Caco-2 (cell line): Measurements from ENCODE around the gene PTMS. TPM values are rescaled to one million over a fixed set of nuclear protein-coding genes. Genes with fewer than 3 reads are reported as not detected.

Experiments
- BruUV-seq: library from RNA; stranded (reverse); fragments of 400-500 nt; replicated peaks from 2 replicates; lab custom pipeline; 2021; lab: Mats Ljungman, UMichigan
- CTCF ChIA-PET: fragments of 300-600 bp; sonication (Branson Sonifier 250); formaldehyde crosslinking; loops from one replicate; lab custom pipeline; 2022; ENCODE audit warnings: antibody characterized with exemption; lab: Charles Lee
- POLR2A ChIA-PET: fragments of 300-600 bp; sonication (Branson Sonifier 250); formaldehyde crosslinking; loops from one replicate; lab custom pipeline; 2022; ENCODE audit warnings: antibody characterized with exemption; lab: Charles Lee
- DNase-seq, 2 experiments: peaks; one replicate each; pipeline versions ENCODE4 v3.0.0 to v3.0.0-alpha.2; 2020 to 2022
- H3K27me3 ChIP-seq: replicated peaks from 2 replicates; pipeline ENCODE4 v1.6.0; 2011; ENCODE audit warnings: low read length; ENCODE audit not compliant: control insufficient read depth, insufficient read depth
- H3K36me3 ChIP-seq: 2 replicates; pipeline ENCODE4 v1.5.1; 2011; ENCODE audit warnings: low read length; ENCODE audit not compliant: control insufficient read depth, insufficient read depth
- H3K4me1 ChIP-seq: fragments of 250-450 bp; sonication (Bioruptor Pico); 2 replicates; pipeline ENCODE4 v1.5.1; 2020; ENCODE audit warnings: mild to moderate bottlenecking
- H3K4me3 ChIP-seq: 2 replicates; pipeline ENCODE4 v1.5.1; 2011; ENCODE audit warnings: low read depth, mild to moderate bottlenecking, control low read depth, low read length
- H3K9me3 ChIP-seq: fragments of 250-450 bp; sonication (Bioruptor Pico); 2 replicates; pipeline ENCODE4 v1.5.1; 2020; ENCODE audit warnings: mild to moderate bottlenecking, moderate library complexity
- H3K27ac Mint-ChIP-seq: one replicate; pipeline ENCODE4 v1.8.0; 2022; ENCODE audit warnings: mixed read lengths; ENCODE audit not compliant: unreplicated experiment
- H3K27me3 Mint-ChIP-seq: one replicate; pipeline ENCODE4 v1.8.0; 2022; ENCODE audit warnings: mixed read lengths; ENCODE audit not compliant: insufficient read depth, unreplicated experiment
- H3K36me3 Mint-ChIP-seq: one replicate; pipeline ENCODE4 v1.8.0; 2022; ENCODE audit warnings: mild to moderate bottlenecking, mixed read lengths; ENCODE audit not compliant: insufficient read depth, unreplicated experiment
- H3K4me1 Mint-ChIP-seq: one replicate; pipeline ENCODE4 v1.8.0; 2022; ENCODE audit warnings: low read depth, mixed read lengths; ENCODE audit not compliant: unreplicated experiment
- H3K4me3 Mint-ChIP-seq: one replicate; pipeline ENCODE4 v1.8.0; 2022; ENCODE audit warnings: mild to moderate bottlenecking, moderate library complexity, mixed read lengths; ENCODE audit not compliant: unreplicated experiment
- H3K9me3 Mint-ChIP-seq: one replicate; pipeline ENCODE4 v1.8.0; 2022; ENCODE audit warnings: mixed read lengths; ENCODE audit not compliant: unreplicated experiment
- intact Hi-C: fragments of 100-400 bp; cut with micrococcal nuclease; formaldehyde crosslinking; loops from one replicate; pipeline ENCODE4 v1.10.0; 2022; ENCODE audit not compliant: unreplicated experiment
- total RNA-seq: library from RNA; stranded (reverse); gene quantifications from 2 replicates; pipeline ENCODE4 v1.2.3, GENCODE V29; 2022
- TF ChIP-seq, protein P1 (sequence below), 2 experiments: fragments of 200-600 bp in 1 of 2; IDR thresholded peaks; 1 replicate in 1 of 2; 2 replicates in 1 of 2; pipeline versions ENCODE4 v1.5.1 to v1.8.0; 2011 to 2022; ENCODE audit warnings: antibody characterized with exemption in 1 of 2, control low read depth in 1 of 2, inconsistent platforms in 1 of 2, low read depth in 1 of 2, low read length in 1 of 2, mild to moderate bottlenecking in 1 of 2, moderate library complexity in 1 of 2; ENCODE audit not compliant: insufficient read depth in 1 of 2, severe bottlenecking in 1 of 2, unreplicated experiment in 1 of 2

PTMS gene
- total RNA-seq, 1 experiment from 2014 or later = 285 TPM

GRCh38 chr12:6722863-6723262, 43.3 kb upstream of the PTMS start:
- Mint-ChIP-seq H3K4me3 (no peak overlapping the region), H3K4me1 (peaks cover 11% of the 10 kb centered on the region), H3K27ac (no peak overlapping the region), H3K9me3 (no peaks in the 10 kb centered on the region), H3K36me3 (peaks cover 9% of the 10 kb centered on the region), H3K27me3 (no peaks in the 10 kb centered on the region)
- no peak for DNase-seq
- H3K4me1 ChIP-seq = peaks cover 11% of the 10 kb centered on the region; the same call in 1 of the 2 replicates
- H3K27me3 ChIP-seq = no peaks in the 10 kb centered on the region
- intact Hi-C loops = loop anchor here (5.0 kb wide), 1 partner anchor 54 kb away; no protein-coding TSS in a partner anchor
- POLR2A ChIA-PET = interaction anchor here (1.2 to 2.6 kb wide), 2 partner anchors 34 to 155 kb away, joined by 9 to 92 read pairs; partner anchors contain the start of genes NOP2 and ZNF384
- no TSS peak for BruUV-seq
- peak overlapping the region; percentile 63; the same call in 1 of the 2 replicates for H3K4me3 ChIP-seq
- TF ChIP-seq, protein P1, sequence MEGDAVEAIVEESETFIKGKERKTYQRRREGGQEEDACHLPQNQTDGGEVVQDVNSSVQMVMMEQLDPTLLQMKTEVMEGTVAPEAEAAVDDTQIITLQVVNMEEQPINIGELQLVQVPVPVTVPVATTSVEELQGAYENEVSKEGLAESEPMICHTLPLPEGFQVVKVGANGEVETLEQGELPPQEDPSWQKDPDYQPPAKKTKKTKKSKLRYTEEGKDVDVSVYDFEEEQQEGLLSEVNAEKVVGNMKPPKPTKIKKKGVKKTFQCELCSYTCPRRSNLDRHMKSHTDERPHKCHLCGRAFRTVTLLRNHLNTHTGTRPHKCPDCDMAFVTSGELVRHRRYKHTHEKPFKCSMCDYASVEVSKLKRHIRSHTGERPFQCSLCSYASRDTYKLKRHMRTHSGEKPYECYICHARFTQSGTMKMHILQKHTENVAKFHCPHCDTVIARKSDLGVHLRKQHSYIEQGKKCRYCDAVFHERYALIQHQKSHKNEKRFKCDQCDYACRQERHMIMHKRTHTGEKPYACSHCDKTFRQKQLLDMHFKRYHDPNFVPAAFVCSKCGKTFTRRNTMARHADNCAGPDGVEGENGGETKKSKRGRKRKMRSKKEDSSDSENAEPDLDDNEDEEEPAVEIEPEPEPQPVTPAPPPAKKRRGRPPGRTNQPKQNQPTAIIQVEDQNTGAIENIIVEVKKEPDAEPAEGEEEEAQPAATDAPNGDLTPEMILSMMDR (IDR thresholded peaks at IDR 0.05; ENCODE audit: insufficient read depth in 1 of 2, low read depth in 1 of 2, low read length in 1 of 2, severe bottlenecking in 1 of 2, unreplicated experiment in 1 of 2) = no peak
- H3K36me3 ChIP-seq = no peaks in the 10 kb centered on the region
- CTCF ChIA-PET = interaction anchor here (1.8 to 2.0 kb wide), 3 partner anchors 9 to 108 kb away, joined by 5 to 30 read pairs (median 8); partner anchors contain the start of gene ZNF384
- H3K9me3 ChIP-seq = no peaks in the 10 kb centered on the region

DNA sequence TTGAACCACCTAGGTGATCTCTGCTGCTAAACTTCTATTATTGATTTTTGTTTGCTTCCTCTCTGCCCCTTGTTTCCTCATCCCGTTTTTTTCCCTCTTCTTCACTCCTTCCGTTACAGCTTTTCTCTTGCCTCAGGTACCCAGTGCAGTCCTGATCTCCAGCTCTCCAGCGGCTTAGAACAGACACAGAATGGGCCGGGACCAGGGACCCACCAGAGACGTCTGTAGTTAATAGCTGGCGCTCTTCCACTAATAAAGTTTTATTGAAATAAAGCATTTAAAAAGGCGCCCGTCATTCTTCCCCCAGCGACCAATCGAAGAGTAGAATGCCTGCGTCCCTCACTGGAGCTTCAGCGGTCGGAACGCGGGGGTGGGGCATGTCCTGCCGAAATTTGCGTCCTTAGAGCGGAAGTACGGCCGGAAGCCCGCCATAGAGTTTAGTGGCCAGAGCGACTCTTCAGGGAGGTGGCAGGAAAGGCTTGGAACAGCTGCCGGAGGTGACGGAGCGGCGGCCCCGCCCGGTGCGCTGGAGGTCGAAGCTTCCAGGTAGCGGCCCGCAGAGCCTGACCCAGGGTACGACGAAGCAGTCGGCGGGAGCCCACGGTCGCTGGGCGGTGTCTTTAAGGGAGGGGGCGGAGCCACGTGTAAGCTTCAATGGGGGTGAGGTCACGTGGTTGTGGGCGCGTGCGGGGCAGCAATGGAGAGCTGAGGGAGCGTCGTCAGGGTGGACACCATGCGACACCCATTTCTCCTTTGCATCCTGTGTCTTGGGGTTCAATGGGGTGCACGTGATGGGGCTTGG, 42.4 kb upstream of the PTMS start, which contains the start of gene COPS7A:
COPS7A (plus strand) TSS at position 440 of the 802 bp plus-strand sequence. CDS start 611 bp downstream, outside the sequence.
- peak within 1 kb of the TSS; percentile 80 for H3K27ac Mint-ChIP-seq
- Histone ChIP-seq H3K4me1 (peaks cover 11% of the 10 kb centered on the region; the same call in 1 of the 2 replicates), H3K9me3 (no peaks in the 10 kb centered on the region), H3K4me3 (peak within 1 kb of the TSS; percentile 63), H3K27me3 (no peaks in the 10 kb centered on the region), H3K36me3 (no peaks in the 10 kb centered on the region)
- peak within 1 kb of the TSS; percentile 73 for H3K4me3 Mint-ChIP-seq
- DNase-seq = peak; percentile 100
- no peaks in the 10 kb centered on the region for H3K27me3 Mint-ChIP-seq
- H3K36me3 Mint-ChIP-seq = peaks cover 9% of the 10 kb centered on the region
- ChIA-PET CTCF (interaction anchor here (0.6 to 4.0 kb wide), 20 partner anchors 10 to 202 kb away, joined by 3 to 44 read pairs (median 4); partner anchors contain the start of genes MLF2, NOP2, PTMS and SPSB2), POLR2A (interaction anchor here (0.6 to 2.6 kb wide), 29 partner anchors 10 to 253 kb away, joined by 3 to 92 read pairs (median 4); partner anchors contain the start of genes C12orf57, CDCA3, GAPDH and MLF2)
- H3K9me3 Mint-ChIP-seq = no peaks in the 10 kb centered on the region
- H3K4me1 Mint-ChIP-seq = peaks cover 11% of the 10 kb centered on the region
- TF ChIP-seq, protein P1 (IDR thresholded peaks at IDR 0.05; ENCODE audit: insufficient read depth in 1 of 2, low read depth in 1 of 2, low read length in 1 of 2, severe bottlenecking in 1 of 2, unreplicated experiment in 1 of 2) = no peak
- intact Hi-C loops = loop anchor here (1.0 to 5.0 kb wide), 4 partner anchors 29 to 61 kb away; partner anchors contain the start of genes ING4, MLF2 and ZNF384
- BruUV-seq = no TSS peak

DNA sequence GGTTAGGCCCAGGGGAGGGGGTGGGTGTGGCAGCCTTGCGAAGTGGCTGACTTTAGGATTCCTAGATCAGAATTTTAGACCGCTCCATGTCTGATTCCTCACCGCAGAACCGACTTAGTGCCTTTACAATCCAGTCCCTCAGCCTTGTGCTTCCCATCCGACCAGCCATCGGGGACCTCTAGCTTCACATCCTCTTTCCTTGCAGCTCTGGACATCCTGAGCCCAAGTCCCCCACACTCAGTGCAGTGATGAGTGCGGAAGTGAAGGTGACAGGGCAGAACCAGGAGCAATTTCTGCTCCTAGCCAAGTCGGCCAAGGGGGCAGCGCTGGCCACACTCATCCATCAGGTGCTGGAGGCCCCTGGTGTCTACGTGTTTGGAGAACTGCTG, 41.8 kb upstream of the PTMS start:
- ChIA-PET POLR2A (interaction anchor here (0.6 to 2.6 kb wide), 24 partner anchors 9 to 389 kb away, joined by 3 to 92 read pairs (median 5); partner anchors contain the start of genes C12orf57, CDCA3, GAPDH and MLF2), CTCF (interaction anchor here (0.6 to 4.0 kb wide), 20 partner anchors 11 to 187 kb away, joined by 3 to 44 read pairs (median 4); partner anchors contain the start of genes MLF2, NOP2, PTMS and SPSB2)
- Mint-ChIP-seq H3K36me3 (peaks cover 12% of the 10 kb centered on the region), H3K9me3 (no peaks in the 10 kb centered on the region), H3K4me1 (peaks cover 11% of the 10 kb centered on the region), H3K27me3 (no peaks in the 10 kb centered on the region), H3K27ac (peak overlapping the region; percentile 80), H3K4me3 (peak overlapping the region; percentile 73)
- TF ChIP-seq, protein P1 (IDR thresholded peaks at IDR 0.05; ENCODE audit: insufficient read depth in 1 of 2, low read depth in 1 of 2, low read length in 1 of 2, severe bottlenecking in 1 of 2, unreplicated experiment in 1 of 2) = peak in 1 of 2 experiments; percentile 4
- DNase-seq = peak; percentile 61
- Histone ChIP-seq H3K27me3 (no peaks in the 10 kb centered on the region), H3K4me3 (peak overlapping the region; percentile 63), H3K36me3 (no peaks in the 10 kb centered on the region), H3K4me1 (peaks cover 11% of the 10 kb centered on the region; the same call in 1 of the 2 replicates), H3K9me3 (no peaks in the 10 kb centered on the region)
- TSS peak; percentile 78 for BruUV-seq
- intact Hi-C loops = loop anchor here (1.0 to 5.0 kb wide), 4 partner anchors 29 to 61 kb away; partner anchors contain the start of genes ING4, MLF2 and ZNF384
